Right cardiac atrium (tissue), 5 donors: ENCODE data around the gene ZFHX3. TPM values are rescaled to one million over a fixed set of nuclear protein-coding genes. Genes with fewer than 3 reads are reported as not detected.

Source experiments
- ATAC-seq, 2 donors: fragments of 200-7000 bp; cut with Tn5 transposase; one replicate each; pipeline versions ENCODE4 v1.8.0 to v1.9.1; 2020; ENCODE audit warnings: moderate library complexity in 2 of 2, mild to moderate bottlenecking in 1 of 2
- DNase-seq, 3 donors: peaks; one replicate each; pipeline ENCODE4 v3.0.0-alpha.2; 2020
- H3K27ac ChIP-seq: one replicate; pipeline ENCODE4 v1.5.1; 2013; ENCODE audit warnings: mild to moderate bottlenecking, low read length, control low read depth, moderate library complexity
- H3K27me3 ChIP-seq: one replicate; pipeline ENCODE4 v1.6.1; 2013; ENCODE audit not compliant: control insufficient read depth, insufficient read depth
- H3K4me1 ChIP-seq: one replicate; pipeline ENCODE4 v1.6.1; 2013; ENCODE audit warnings: low read length; ENCODE audit not compliant: control insufficient read depth, insufficient read depth
- H3K4me3 ChIP-seq: one replicate; pipeline ENCODE4 v1.5.1; 2013; ENCODE audit warnings: low read length, control low read depth
- H3K9me3 ChIP-seq: one replicate; pipeline ENCODE4 v1.6.1; 2013; ENCODE audit warnings: low read length; ENCODE audit not compliant: control insufficient read depth
- WGBS: extraction: QIAGEN DNeasy Blood & Tissue Kit; methylation state at CpG from one replicate; pipeline ENCODE4 v1.1.7; 2013; 5-methylcytosine and 5-hydroxymethylcytosine counted together
- intact Hi-C, 4 donors: fragments of 100-400 bp; cut with DNase I; formaldehyde crosslinking; loops; one replicate each; pipeline versions ENCODE4 v1.11.0 to v1.14.0; 2022 to 2023
- polyA plus RNA-seq: library from polyadenylated mRNA; stranded (reverse); fragments of 200-250 nt; gene quantifications from one replicate; pipeline ENCODE4 v1.2.3, GENCODE V29; 2013
- total RNA-seq, 4 donors: library from RNA; stranded (reverse); fragmentation: NEBNext Ultra II Directional; extraction: Animal tissue kit (Norgen Biotek cat#: 25700); gene quantifications; one replicate each; pipeline ENCODE4 v1.2.1, GENCODE V29; 2021
- donor health status: healthy with polysubstance abuse.
- donor health status: DM: no; HTN: yes; CAD: no.
- donor health status: DM: no; HTN: no; CAD: no.
- donor health status: DM: no; HTN: yes; CAD: no; lungs with severe emphysema.
- donor health status: DM: yes; HTN: yes; CAD: no.

Gene ZFHX3
- total and polyA plus RNA-seq, 5 donors, result 4.3 to 18.2 (median 9.7) TPM

DNA sequence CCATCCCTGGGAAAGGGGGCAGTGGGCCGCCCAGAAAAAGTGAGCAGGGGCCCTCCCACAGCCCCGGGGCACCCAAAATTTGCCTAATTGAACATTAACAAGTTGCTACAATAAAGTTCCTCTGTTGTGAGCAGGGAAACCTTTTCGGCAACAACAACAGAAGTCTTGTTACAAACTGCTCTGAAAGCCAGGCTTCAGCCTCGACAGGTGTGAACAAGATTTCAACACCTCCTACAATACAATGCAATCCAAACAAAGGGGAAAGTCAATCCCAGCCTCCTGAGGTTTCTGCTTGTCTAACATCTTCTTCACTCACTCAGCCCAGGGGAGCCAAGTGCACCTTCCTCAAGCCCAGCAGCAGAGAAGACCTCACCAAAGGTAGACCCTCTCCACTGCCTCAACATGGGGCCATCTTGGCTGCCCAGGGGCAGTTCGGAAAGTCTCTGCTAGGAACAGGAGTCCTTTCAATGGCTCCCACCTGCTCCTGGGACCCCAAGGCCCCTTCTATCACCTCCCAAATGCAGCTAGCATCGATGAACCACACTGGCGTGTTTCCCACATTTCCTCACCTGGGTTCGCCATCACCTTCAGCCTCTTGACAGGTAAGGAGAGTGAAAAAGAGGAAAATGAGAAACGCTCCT, 19.1 kb downstream of the ZFHX3 start:
- 89% methylated on average over 9 of the region's 9 CpGs for WGBS
- intact Hi-C loops, result no loop called here
- Histone ChIP-seq H3K4me3 (no peak overlapping the region), H3K27me3 (no peaks in the 10 kb centered on the region), H3K4me1 (peaks cover 27% of the 10 kb centered on the region), H3K9me3 (no peaks in the 10 kb centered on the region), H3K27ac (no peak overlapping the region)
- DNase-seq, result no peak
- no peak for ATAC-seq

GRCh38 chr16:73028263-73028662, 19.7 kb downstream of the ZFHX3 start:
- Histone ChIP-seq H3K4me1 (peaks cover 23% of the 10 kb centered on the region), H3K27ac (no peak overlapping the region), H3K9me3 (no peaks in the 10 kb centered on the region), H3K27me3 (no peaks in the 10 kb centered on the region), H3K4me3 (no peak overlapping the region)
- DNase-seq (no peak), ATAC-seq (no peak)
- intact Hi-C loops, result no loop called here
- 83% methylated on average over 9 of the region's 9 CpGs for WGBS

- H3K4me1 ChIP-seq, result peaks cover 18% of the 10 kb centered on the region
- ATAC-seq (no peak), DNase-seq (peak in 1 of 3 donors; percentile 52)
- H3K27me3 ChIP-seq, result no peaks in the 10 kb centered on the region
- H3K4me3 ChIP-seq, result no peak overlapping the region
- H3K9me3 ChIP-seq, result no peaks in the 10 kb centered on the region
- H3K27ac ChIP-seq, result no peak overlapping the region
- WGBS, result 83% methylated on average over 10 of the region's 10 CpGs
- intact Hi-C loops, result no loop called here
Observed at GRCh38 chr16:73027685-73028111, 20.2 kb downstream of the ZFHX3 start.

GRCh38 chr16:73026754-73027684, 20.9 kb downstream of the ZFHX3 start:
- ATAC-seq, result no peak
- Histone ChIP-seq H3K9me3 (no peaks in the 10 kb centered on the region), H3K4me3 (no peak overlapping the region), H3K27ac (no peak overlapping the region), H3K27me3 (no peaks in the 10 kb centered on the region), H3K4me1 (peaks cover 20% of the 10 kb centered on the region)
- 90% methylated on average over 13 of the region's 13 CpGs for WGBS
- no peak for DNase-seq
- intact Hi-C loops, result no loop called here

GRCh38 chr16:73025856-73026210, 22.1 kb downstream of the ZFHX3 start:
- ATAC-seq, result peak; percentile 24 to 64
- H3K27ac ChIP-seq, result peak overlapping the region; percentile 39
- DNase-seq, result no peak
- H3K27me3 ChIP-seq, result no peaks in the 10 kb centered on the region
- no peaks in the 10 kb centered on the region for H3K9me3 ChIP-seq
- no peak overlapping the region for H3K4me3 ChIP-seq
- intact Hi-C loops, result no loop called here
- WGBS, result 40% methylated on average over 8 of the region's 8 CpGs
- H3K4me1 ChIP-seq, result peaks cover 18% of the 10 kb centered on the region

GRCh38 chr16:73025151-73025855, 22.6 kb downstream of the ZFHX3 start:
- 33% methylated on average over 11 of the region's 11 CpGs for WGBS
- no peaks in the 10 kb centered on the region for H3K9me3 ChIP-seq
- H3K4me1 ChIP-seq, result peaks cover 18% of the 10 kb centered on the region
- DNase-seq (peak; percentile 63 to 82 (median 81)), ATAC-seq (peak; percentile 62 to 63)
- no peaks in the 10 kb centered on the region for H3K27me3 ChIP-seq
- H3K4me3 ChIP-seq, result no peak overlapping the region
- H3K27ac ChIP-seq, result peak overlapping the region; percentile 39
- intact Hi-C loops, result no loop called here

GRCh38 chr16:73024571-73025105, 23.3 kb downstream of the ZFHX3 start:
- intact Hi-C loops, result no loop called here
- DNase-seq (no peak), ATAC-seq (no peak)
- Histone ChIP-seq H3K4me3 (no peak overlapping the region), H3K9me3 (no peaks in the 10 kb centered on the region), H3K27me3 (no peaks in the 10 kb centered on the region), H3K27ac (no peak overlapping the region), H3K4me1 (peaks cover 23% of the 10 kb centered on the region)
- WGBS, result 90% methylated on average over 13 of the region's 13 CpGs

- peaks cover 30% of the 10 kb centered on the region for H3K4me1 ChIP-seq
- H3K27ac ChIP-seq, result no peak overlapping the region
- intact Hi-C loops, result no loop called here
- DNase-seq, result no peak
- WGBS, result 88% methylated on average over 22 of the region's 22 CpGs
- no peaks in the 10 kb centered on the region for H3K9me3 ChIP-seq
- no peak overlapping the region for H3K4me3 ChIP-seq
- H3K27me3 ChIP-seq, result no peaks in the 10 kb centered on the region
- no peak for ATAC-seq
Observed at GRCh38 chr16:73023752-73024570, 24.0 kb downstream of the ZFHX3 start.

DNA sequence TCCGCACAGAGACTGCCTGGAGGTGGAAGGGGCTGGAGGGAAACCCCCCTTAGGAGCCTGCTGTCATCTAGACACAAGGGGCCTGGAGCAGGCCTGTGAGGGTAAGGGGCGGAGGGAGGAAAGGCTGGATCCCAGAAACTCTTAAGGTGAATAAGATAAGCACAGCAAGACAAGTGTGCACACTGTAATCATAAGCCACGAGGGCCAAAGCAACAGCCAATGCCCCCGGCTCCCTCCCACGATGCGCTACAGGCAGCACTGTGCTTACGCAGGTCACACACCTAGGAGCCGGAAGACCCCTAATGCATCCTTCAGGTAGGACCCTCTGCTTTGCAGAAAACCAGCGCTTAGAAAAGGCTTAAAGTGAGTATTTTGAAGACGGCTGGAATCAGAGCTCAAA, 24.6 kb downstream of the ZFHX3 start:
- no peak for DNase-seq
- no peak for ATAC-seq
- Histone ChIP-seq H3K27ac (no peak overlapping the region), H3K27me3 (no peaks in the 10 kb centered on the region), H3K4me3 (no peak overlapping the region), H3K9me3 (no peaks in the 10 kb centered on the region), H3K4me1 (peaks cover 34% of the 10 kb centered on the region)
- intact Hi-C loops, result no loop called here
- WGBS, result 96% methylated on average over 10 of the region's 10 CpGs

GRCh38 chr16:73022534-73022933, 25.4 kb downstream of the ZFHX3 start:
- H3K9me3 ChIP-seq, result no peaks in the 10 kb centered on the region
- H3K4me1 ChIP-seq, result peaks cover 36% of the 10 kb centered on the region
- ATAC-seq (no peak), DNase-seq (no peak)
- H3K27me3 ChIP-seq, result no peaks in the 10 kb centered on the region
- WGBS, result 91% methylated on average over 7 of the region's 7 CpGs
- no peak overlapping the region for H3K4me3 ChIP-seq
- H3K27ac ChIP-seq, result no peak overlapping the region
- intact Hi-C loops, result no loop called here
